Measurements from ENCODE around the gene TENM4.
A peak's percentile ranks its signal among the peaks of the same experiment; 100 is the strongest.

Gene TENM4

GRCh38 chr11:79100093-79100910, 340.5 kb downstream of the TENM4 start:
- peak in 1 of 2 donors; percentile 28 for DNase-seq

- no peak for DNase-seq
Observed at GRCh38 chr11:79098146-79098545, 342.7 kb downstream of the TENM4 start.

GRCh38 chr11:79097246-79097875, 343.5 kb downstream of the TENM4 start:
- no peak for DNase-seq

- DNase-seq = no peak
Observed at GRCh38 chr11:79095424-79095823, 345.4 kb downstream of the TENM4 start.

- no peak for DNase-seq
Observed at GRCh38 chr11:79094616-79095015, 346.2 kb downstream of the TENM4 start.

GRCh38 chr11:79092791-79093353, 348.0 kb downstream of the TENM4 start:
- DNase-seq = peak in 1 of 2 donors; percentile 21

GRCh38 chr11:79090191-79090705, 350.6 kb downstream of the TENM4 start:
- DNase-seq = no peak

- DNase-seq = no peak
Observed at GRCh38 chr11:79089601-79090000, 351.2 kb downstream of the TENM4 start.

- DNase-seq = no peak
Observed at GRCh38 chr11:79088967-79089366, 351.9 kb downstream of the TENM4 start.

GRCh38 chr11:79087961-79088318, 352.9 kb downstream of the TENM4 start:
- DNase-seq = no peak

GRCh38 chr11:79087238-79087960, 353.4 kb downstream of the TENM4 start:
- no peak for DNase-seq

- no peak for DNase-seq
Observed at GRCh38 chr11:79086056-79086455, 354.8 kb downstream of the TENM4 start.

- no peak for DNase-seq
Observed at GRCh38 chr11:79084382-79084781, 356.4 kb downstream of the TENM4 start.

- no peak for DNase-seq
Observed at GRCh38 chr11:79083352-79083751, 357.5 kb downstream of the TENM4 start.

GRCh38 chr11:79082907-79083306, 357.9 kb downstream of the TENM4 start:
- no peak for DNase-seq

- DNase-seq = no peak
Observed at GRCh38 chr11:79082280-79082679, 358.6 kb downstream of the TENM4 start.

- DNase-seq = no peak
Observed at GRCh38 chr11:79081471-79082031, 359.3 kb downstream of the TENM4 start.

- DNase-seq = no peak
Observed at GRCh38 chr11:79080551-79080950, 360.3 kb downstream of the TENM4 start.

- DNase-seq = no peak
Observed at GRCh38 chr11:79078999-79079398, 361.8 kb downstream of the TENM4 start.

GRCh38 chr11:79078456-79078855, 362.4 kb downstream of the TENM4 start:
- no peak for DNase-seq

GRCh38 chr11:79077702-79078330, 363.0 kb downstream of the TENM4 start:
- no peak for DNase-seq

- DNase-seq = no peak
Observed at GRCh38 chr11:79076526-79077115, 364.2 kb downstream of the TENM4 start.

All from bone marrow (tissue), 2 donors.